A673 (cell line): ENCODE data around the gene RPL38. TPM values are rescaled to one million over a fixed set of nuclear protein-coding genes. Genes with fewer than 3 reads are reported as not detected.

Experiments
- BruUV-seq: library from RNA; stranded (reverse); fragments of 400-500 nt; replicated peaks from 2 replicates; lab custom pipeline; 2021; lab: Mats Ljungman, UMichigan
- CTCF ChIA-PET: fragments of 300-600 bp; sonication (Branson Sonifier 250); formaldehyde crosslinking; loops from one replicate; lab custom pipeline; 2022; ENCODE audit warnings: antibody characterized with exemption; lab: Charles Lee
- POLR2A ChIA-PET: fragments of 300-600 bp; sonication (Branson Sonifier 250); formaldehyde crosslinking; loops from one replicate; lab custom pipeline; 2022; ENCODE audit warnings: antibody characterized with exemption; ENCODE audit not compliant: low non-redundant PET; lab: Charles Lee
- DNase-seq: peaks from one replicate; pipeline ENCODE4 v3.0.0-alpha.2; 2015; ENCODE audit warnings: low spot score
- H3K27ac ChIP-seq: fragments of 200-600 bp; sonication (generic); 2 replicates; pipeline ENCODE4 v1.5.1; 2016; ENCODE audit warnings: mixed run types, low read depth, mild to moderate bottlenecking, mixed read lengths, antibody characterized with exemption, low read length; ENCODE audit not compliant: poor library complexity, severe bottlenecking
- H3K27me3 ChIP-seq: fragments of 200-600 bp; sonication (generic); replicated peaks from 2 replicates; pipeline ENCODE4 v1.6.1; 2017; ENCODE audit warnings: mixed run types, low read depth, mild to moderate bottlenecking, mixed read lengths, antibody characterized with exemption, low read length; ENCODE audit not compliant: insufficient read depth, poor library complexity
- H3K36me3 ChIP-seq: fragments of 200-600 bp; sonication (generic); 2 replicates; pipeline ENCODE4 v1.6.1; 2016; ENCODE audit warnings: mixed run types, mild to moderate bottlenecking, mixed read lengths, antibody characterized with exemption, low read length; ENCODE audit not compliant: insufficient read depth, poor library complexity, severe bottlenecking
- H3K4me1 ChIP-seq: fragments of 200-600 bp; sonication (generic); 2 replicates; pipeline ENCODE4 v1.6.1; 2017; ENCODE audit warnings: mixed run types, mild to moderate bottlenecking, mixed read lengths, antibody characterized with exemption, low read length; ENCODE audit not compliant: insufficient read depth, poor library complexity, severe bottlenecking
- H3K4me3 ChIP-seq: fragments of 200-600 bp; sonication (generic); 2 replicates; pipeline ENCODE4 v1.5.1; 2016; ENCODE audit warnings: low read depth, mixed run types, mild to moderate bottlenecking, mixed read lengths, low read length; ENCODE audit not compliant: poor library complexity, severe bottlenecking
- H3K9me3 ChIP-seq: fragments of 200-600 bp; sonication (generic); 2 replicates; pipeline ENCODE4 v1.6.1; 2016; ENCODE audit warnings: mixed run types, low read depth, mild to moderate bottlenecking, mixed read lengths, antibody characterized with exemption, low read length; ENCODE audit not compliant: poor library complexity, severe bottlenecking
- EZH2 ChIP-seq: fragments of 200-600 bp; sonication (generic); IDR thresholded peaks from 2 replicates; pipeline ENCODE4 v1.6.1; 2017; ENCODE audit warnings: borderline replicate concordance, low read depth, mild to moderate bottlenecking, mixed read lengths, antibody characterized with exemption, low read length; ENCODE audit not compliant: poor library complexity, severe bottlenecking
- intact Hi-C: fragments of 100-400 bp; cut with micrococcal nuclease; formaldehyde crosslinking; loops from one replicate; pipeline ENCODE4 v1.10.0; 2022; ENCODE audit not compliant: unreplicated experiment
- total RNA-seq: library from RNA; stranded (reverse); gene quantifications from 2 replicates; pipeline ENCODE4 v1.2.3, GENCODE V29; 2021
- TF ChIP-seq, protein P1 (sequence below): fragments of 300-800, 200-600 bp; sonication (generic); conservative IDR thresholded peaks from 2 replicates; pipeline ENCODE4 v1.5.1; 2017; ENCODE audit warnings: low read depth, mild to moderate bottlenecking, antibody characterized with exemption, low read length, moderate library complexity, mixed read lengths

Gene RPL38
- total RNA-seq, 1 experiment from 2014 or later = 996 TPM

DNA sequence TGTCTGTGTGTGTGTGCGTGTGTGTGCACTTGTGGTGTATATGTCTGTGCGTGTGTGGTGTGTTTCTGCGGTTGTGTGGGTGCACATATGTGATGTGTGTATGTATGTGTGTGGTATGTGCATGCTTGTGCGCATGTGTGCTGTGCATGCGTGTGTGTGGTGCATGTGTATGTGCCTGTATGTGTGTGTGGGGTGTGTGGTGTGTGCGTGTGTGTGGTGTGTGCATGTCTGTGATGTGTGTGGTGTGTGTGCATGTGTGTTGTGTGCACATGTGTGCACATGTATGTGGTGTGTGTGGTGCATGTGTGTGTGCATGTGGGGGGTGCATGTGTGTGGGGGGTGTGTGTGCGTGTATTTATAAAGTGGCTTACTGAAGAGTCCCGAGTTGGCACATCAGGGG lies 47.6 kb downstream of the RPL38 start:
- intact Hi-C loops = no loop called here
- Histone ChIP-seq H3K4me3 (no peak overlapping the region), H3K27me3 (no peaks in the 10 kb centered on the region), H3K36me3 (no peaks in the 10 kb centered on the region), H3K27ac (no peak overlapping the region), H3K4me1 (no peaks in the 10 kb centered on the region), H3K9me3 (no peaks in the 10 kb centered on the region)
- ChIA-PET CTCF (no interaction called here), POLR2A (no interaction called here)
- TF ChIP-seq, protein P1, sequence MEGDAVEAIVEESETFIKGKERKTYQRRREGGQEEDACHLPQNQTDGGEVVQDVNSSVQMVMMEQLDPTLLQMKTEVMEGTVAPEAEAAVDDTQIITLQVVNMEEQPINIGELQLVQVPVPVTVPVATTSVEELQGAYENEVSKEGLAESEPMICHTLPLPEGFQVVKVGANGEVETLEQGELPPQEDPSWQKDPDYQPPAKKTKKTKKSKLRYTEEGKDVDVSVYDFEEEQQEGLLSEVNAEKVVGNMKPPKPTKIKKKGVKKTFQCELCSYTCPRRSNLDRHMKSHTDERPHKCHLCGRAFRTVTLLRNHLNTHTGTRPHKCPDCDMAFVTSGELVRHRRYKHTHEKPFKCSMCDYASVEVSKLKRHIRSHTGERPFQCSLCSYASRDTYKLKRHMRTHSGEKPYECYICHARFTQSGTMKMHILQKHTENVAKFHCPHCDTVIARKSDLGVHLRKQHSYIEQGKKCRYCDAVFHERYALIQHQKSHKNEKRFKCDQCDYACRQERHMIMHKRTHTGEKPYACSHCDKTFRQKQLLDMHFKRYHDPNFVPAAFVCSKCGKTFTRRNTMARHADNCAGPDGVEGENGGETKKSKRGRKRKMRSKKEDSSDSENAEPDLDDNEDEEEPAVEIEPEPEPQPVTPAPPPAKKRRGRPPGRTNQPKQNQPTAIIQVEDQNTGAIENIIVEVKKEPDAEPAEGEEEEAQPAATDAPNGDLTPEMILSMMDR = no peak
- TF ChIP-seq EZH2 = no peak
- DNase-seq = no peak
- BruUV-seq = no TSS peak

DNA sequence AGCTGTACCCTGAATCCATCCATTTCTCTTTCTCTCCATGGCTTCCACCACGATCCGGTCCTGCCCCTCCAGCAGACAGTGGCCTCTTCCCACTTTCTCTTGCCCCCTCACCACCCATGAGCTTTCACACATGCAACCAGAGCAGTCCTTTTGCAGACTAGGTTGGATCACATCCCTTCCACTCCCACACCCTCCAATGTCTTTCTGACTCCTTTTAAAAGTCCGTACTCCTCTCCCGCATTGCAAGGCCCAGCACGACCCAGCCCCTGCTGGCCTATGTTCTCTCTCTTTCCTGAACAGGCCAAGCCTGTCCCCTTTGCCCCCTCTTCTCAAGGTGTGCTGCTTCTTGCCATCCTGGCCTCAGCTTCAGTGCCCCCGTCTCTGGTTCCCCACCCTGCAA lies 48.1 kb downstream of the RPL38 start:
- TF ChIP-seq, protein P1 = no peak
- TF ChIP-seq EZH2 = no peak
- no peaks in the 10 kb centered on the region for H3K9me3 ChIP-seq
- POLR2A ChIA-PET = no interaction called here
- no peaks in the 10 kb centered on the region for H3K27me3 ChIP-seq
- H3K4me3 ChIP-seq = no peak overlapping the region
- CTCF ChIA-PET = no interaction called here
- H3K36me3 ChIP-seq = no peaks in the 10 kb centered on the region
- no TSS peak for BruUV-seq
- H3K4me1 ChIP-seq = no peaks in the 10 kb centered on the region
- intact Hi-C loops = no loop called here
- no peak overlapping the region for H3K27ac ChIP-seq
- no peak for DNase-seq

DNA sequence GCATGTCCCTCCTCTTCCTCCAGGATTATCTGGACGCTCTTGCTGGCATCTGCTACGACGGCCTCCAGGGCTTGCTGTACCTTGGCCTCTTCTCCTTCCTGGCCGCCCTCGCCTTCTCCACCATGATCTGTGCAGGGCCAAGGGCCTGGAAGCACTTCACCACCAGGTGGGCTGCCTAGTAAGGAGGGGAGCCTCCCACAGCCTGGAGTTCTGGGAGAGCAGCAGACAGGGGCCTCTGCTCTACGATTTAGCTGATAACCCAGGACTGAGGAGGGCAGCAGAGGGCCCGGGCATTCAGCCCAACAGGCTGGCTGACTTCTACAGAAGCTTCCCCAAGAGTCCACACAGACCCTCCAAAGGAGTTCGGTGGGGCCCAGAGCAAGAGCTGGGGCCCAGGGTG lies 48.7 kb downstream of the RPL38 start:
- POLR2A ChIA-PET = no interaction called here
- BruUV-seq = no TSS peak

More for the DNA sequence above, 48.7 kb downstream of the RPL38 start:
- no peak for TF ChIP-seq EZH2
- TF ChIP-seq, protein P1 = no peak
- H3K36me3 ChIP-seq = no peaks in the 10 kb centered on the region
- no peaks in the 10 kb centered on the region for H3K9me3 ChIP-seq
- no peaks in the 10 kb centered on the region for H3K27me3 ChIP-seq
- H3K27ac ChIP-seq = no peak overlapping the region
- no peak overlapping the region for H3K4me3 ChIP-seq
- CTCF ChIA-PET = no interaction called here
- no peak for DNase-seq
- intact Hi-C loops = no loop called here
- H3K4me1 ChIP-seq = no peaks in the 10 kb centered on the region
